ENCODE measurements around the gene ABCA8. TPM values are rescaled to one million over a fixed set of nuclear protein-coding genes. Genes with fewer than 3 reads are reported as not detected.

The ABCA8 gene
- total and polyA plus RNA-seq, 8 donors: 0.88 to 9.8 (median 2.9) TPM

- no peak for FAIRE-seq
- peaks cover 0 to 5% (median 0%) of the 10 kb centered on the region in 3 donors for H3K4me1 ChIP-seq
- H3K9me3 ChIP-seq: no peaks in the 10 kb centered on the region
- intact Hi-C loops (cut with DNase I): no loop called here
- H3K4me3 ChIP-seq: no peak overlapping the region
- WGBS, 2 donors: 81 to 85% methylated on average over 4 of the region's 4 CpGs
- H3K27me3 ChIP-seq: no peaks in the 10 kb centered on the region
- no peak for ATAC-seq
- TF ChIP-seq CTCF (IDR thresholded peaks at IDR 0.05): no peak
- DNase-seq: no peak
- no peaks in the 10 kb centered on the region for H3K36me3 ChIP-seq
- no peak overlapping the region for H3K27ac ChIP-seq
Measured at GRCh38 chr17:68853439-68853838, 101.8 kb downstream of the ABCA8 start.

- Histone ChIP-seq H3K27me3 (no peaks in the 10 kb centered on the region), H3K9me3 (no peaks in the 10 kb centered on the region), H3K36me3 (no peaks in the 10 kb centered on the region), H3K4me1 (peaks cover 0 to 5% (median 0%) of the 10 kb centered on the region in 3 donors), H3K4me3 (no peak overlapping the region), H3K27ac (no peak overlapping the region)
- ATAC-seq: no peak
- DNase-seq: no peak
- intact Hi-C loops (cut with DNase I): no loop called here
- TF ChIP-seq CTCF (IDR thresholded peaks at IDR 0.05): no peak
- WGBS, 2 donors: 76 to 85% methylated on average over 5 of the region's 5 CpGs
- FAIRE-seq: no peak
Measured at GRCh38 chr17:68853036-68853435, 102.2 kb downstream of the ABCA8 start.

- FAIRE-seq: no peak
- Histone ChIP-seq H3K4me1 (peaks cover 0 to 5% (median 0%) of the 10 kb centered on the region in 3 donors), H3K27ac (no peak overlapping the region), H3K4me3 (no peak overlapping the region), H3K36me3 (no peaks in the 10 kb centered on the region), H3K27me3 (no peaks in the 10 kb centered on the region), H3K9me3 (no peaks in the 10 kb centered on the region)
- DNase-seq: no peak
- no peak for ATAC-seq
- TF ChIP-seq CTCF (IDR thresholded peaks at IDR 0.05): no peak
- intact Hi-C loops (cut with DNase I): no loop called here
- WGBS, 2 donors: 86 to 91% methylated on average over 1 of the region's 1 CpG
Measured at GRCh38 chr17:68851890-68852289, 103.3 kb downstream of the ABCA8 start.

DNA sequence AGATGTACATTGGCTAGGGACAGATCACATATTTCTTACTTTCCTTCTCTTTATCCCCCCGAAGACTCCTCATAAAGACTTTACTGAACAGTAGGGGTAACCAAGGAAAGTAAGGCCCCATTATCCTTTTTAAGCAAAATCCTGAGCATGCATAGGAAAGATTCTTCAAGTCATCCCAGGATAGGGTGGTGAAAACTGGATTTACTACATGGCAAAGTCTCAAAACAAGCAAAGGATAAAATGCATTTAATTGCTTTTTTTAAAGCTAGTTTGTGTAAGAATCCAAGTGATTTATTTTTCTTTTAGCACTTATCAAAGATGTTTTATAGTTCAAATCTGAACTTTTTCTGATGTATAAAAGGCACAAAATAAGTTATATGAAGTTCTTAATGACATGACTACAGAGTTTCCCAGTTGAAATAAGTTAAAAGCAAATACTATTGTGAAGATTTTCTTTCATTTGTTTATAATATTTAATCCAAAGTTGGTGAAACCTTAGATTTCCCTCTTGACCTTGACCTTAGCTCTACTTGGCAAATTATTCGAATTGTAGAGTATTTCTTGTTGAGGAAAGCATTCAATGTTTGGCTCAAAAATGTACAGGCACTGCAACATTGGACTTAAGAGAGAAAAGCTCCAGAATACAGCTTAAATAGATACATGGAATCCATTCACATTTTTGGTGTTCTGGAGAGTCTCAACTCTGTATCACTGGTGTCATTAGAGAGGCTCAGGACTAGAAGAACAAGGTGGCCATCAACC lies 104.3 kb downstream of the ABCA8 start:
- peaks cover 0 to 5% (median 0%) of the 10 kb centered on the region in 3 donors for H3K4me1 ChIP-seq
- no peaks in the 10 kb centered on the region for H3K36me3 ChIP-seq
- no peak overlapping the region for H3K27ac ChIP-seq
- H3K27me3 ChIP-seq: no peaks in the 10 kb centered on the region
- no peaks in the 10 kb centered on the region for H3K9me3 ChIP-seq
- TF ChIP-seq CTCF (IDR thresholded peaks at IDR 0.05): no peak
- 48 to 50% methylated on average over 2 of the region's 2 CpGs for WGBS, 2 donors
- no peak for DNase-seq
- H3K4me3 ChIP-seq: no peak overlapping the region
- intact Hi-C loops (cut with DNase I): no loop called here
- FAIRE-seq: no peak
- ATAC-seq: no peak

All from pancreas (tissue), 10 donors.